WTC11 (cell line): ENCODE results near the gene ZC2HC1B.
"Not testable (repeated sequence)": the region's sequence is repeated elsewhere in the genome, so short reads cannot be mapped to it uniquely, and the experiment has no call there.

ENCODE experiments used
- CREB1 ChIP-seq: sonication (generic); formaldehyde crosslinking; IDR thresholded peaks from 2 replicates; pipeline ENCODE4 v1.8.0; 2023; ENCODE audit warnings: mild to moderate bottlenecking, missing genetic modification reagents
- NFATC4 ChIP-seq: fragments of 250-450 bp; sonication (Bioruptor Pico); IDR thresholded peaks from 2 replicates; pipeline ENCODE4 v1.9.0; 2021; ENCODE audit warnings: mild to moderate bottlenecking
- NFYB ChIP-seq: sonication (generic); formaldehyde crosslinking; conservative IDR thresholded peaks from 2 replicates; pipeline ENCODE4 v1.8.0; 2022; ENCODE audit warnings: low read depth, missing genetic modification reagents
- SP1 ChIP-seq: sonication (generic); formaldehyde crosslinking; conservative IDR thresholded peaks from 2 replicates; pipeline ENCODE4 v1.8.1; 2022; ENCODE audit warnings: missing genetic modification reagents
- TEAD4 ChIP-seq: sonication (generic); formaldehyde crosslinking; IDR thresholded peaks from 2 replicates; pipeline ENCODE4 v1.8.0; 2022; ENCODE audit warnings: mild to moderate bottlenecking, missing genetic modification reagents
- ZNF423 ChIP-seq: fragments of 250-450 bp; sonication (Bioruptor Pico); IDR thresholded peaks from 2 replicates; pipeline ENCODE4 v2.1.2; 2022; ENCODE audit warnings: mild to moderate bottlenecking, moderate library complexity
- TF ChIP-seq, protein P1 (sequence below): fragments of 200-600 bp; IDR thresholded peaks from 2 replicates; pipeline ENCODE4 v1.8.0; 2022; ENCODE audit warnings: antibody characterized with exemption
- TF ChIP-seq, protein P2 (sequence below): sonication (generic); formaldehyde crosslinking; IDR thresholded peaks from 2 replicates; pipeline ENCODE4 v1.8.1; 2023; ENCODE audit warnings: mild to moderate bottlenecking, missing genetic modification reagents, moderate library complexity
- TF ChIP-seq, protein P3 (sequence below): sonication (generic); formaldehyde crosslinking; IDR thresholded peaks from 2 replicates; pipeline ENCODE4 v1.8.0; 2023; ENCODE audit warnings: missing genetic modification reagents
- TF ChIP-seq, protein P4 (sequence below): sonication (generic); formaldehyde crosslinking; IDR thresholded peaks from 2 replicates; pipeline ENCODE4 v1.8.0; 2022; ENCODE audit warnings: mild to moderate bottlenecking, missing genetic modification reagents
- TF ChIP-seq, protein P5 (sequence below): sonication (generic); formaldehyde crosslinking; IDR thresholded peaks from 2 replicates; pipeline ENCODE4 v1.8.1; 2022; ENCODE audit warnings: mild to moderate bottlenecking, missing genetic modification reagents, moderate library complexity, borderline replicate concordance
- TF ChIP-seq, protein P6 (sequence below): sonication (generic); formaldehyde crosslinking; IDR thresholded peaks from 2 replicates; pipeline ENCODE4 v1.8.0; 2022; ENCODE audit warnings: mild to moderate bottlenecking, missing genetic modification reagents
- TF ChIP-seq, protein P7 (sequence below): sonication (generic); formaldehyde crosslinking; IDR thresholded peaks from 2 replicates; pipeline ENCODE4 v1.8.1; 2022; ENCODE audit warnings: missing genetic modification reagents, borderline replicate concordance
- TF ChIP-seq, protein P8 (sequence below): sonication (generic); formaldehyde crosslinking; IDR thresholded peaks from 2 replicates; pipeline ENCODE4 v1.8.1; 2022; ENCODE audit warnings: low read depth, mild to moderate bottlenecking, moderate library complexity, missing genetic modification reagents, borderline replicate concordance

DNA sequence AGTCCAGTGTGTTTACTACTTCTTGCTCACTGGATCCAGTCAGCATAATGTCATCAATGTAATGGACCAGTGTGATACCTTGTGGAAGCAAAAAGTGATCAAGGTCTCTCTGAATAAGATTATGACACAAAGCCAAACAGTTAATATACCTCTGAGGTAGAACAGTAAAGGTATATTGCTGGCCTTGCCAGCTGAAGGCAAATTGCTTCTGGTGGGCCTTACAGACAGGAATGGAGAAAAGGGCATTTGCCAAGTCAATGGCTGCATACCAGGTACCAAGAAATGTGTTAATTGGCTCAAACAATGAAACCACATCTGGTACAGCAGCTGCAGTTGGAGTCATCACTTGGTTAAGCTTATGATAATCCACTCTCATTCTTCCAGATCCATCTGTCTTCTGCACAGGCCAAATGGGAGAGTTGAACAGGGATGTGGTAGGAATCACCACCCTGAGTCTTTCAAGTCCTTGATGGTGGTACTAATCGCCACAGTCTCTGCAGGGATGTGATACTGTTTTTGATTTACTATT lies 7.0 kb downstream of the ZC2HC1B start:
- TF ChIP-seq, protein P1, sequence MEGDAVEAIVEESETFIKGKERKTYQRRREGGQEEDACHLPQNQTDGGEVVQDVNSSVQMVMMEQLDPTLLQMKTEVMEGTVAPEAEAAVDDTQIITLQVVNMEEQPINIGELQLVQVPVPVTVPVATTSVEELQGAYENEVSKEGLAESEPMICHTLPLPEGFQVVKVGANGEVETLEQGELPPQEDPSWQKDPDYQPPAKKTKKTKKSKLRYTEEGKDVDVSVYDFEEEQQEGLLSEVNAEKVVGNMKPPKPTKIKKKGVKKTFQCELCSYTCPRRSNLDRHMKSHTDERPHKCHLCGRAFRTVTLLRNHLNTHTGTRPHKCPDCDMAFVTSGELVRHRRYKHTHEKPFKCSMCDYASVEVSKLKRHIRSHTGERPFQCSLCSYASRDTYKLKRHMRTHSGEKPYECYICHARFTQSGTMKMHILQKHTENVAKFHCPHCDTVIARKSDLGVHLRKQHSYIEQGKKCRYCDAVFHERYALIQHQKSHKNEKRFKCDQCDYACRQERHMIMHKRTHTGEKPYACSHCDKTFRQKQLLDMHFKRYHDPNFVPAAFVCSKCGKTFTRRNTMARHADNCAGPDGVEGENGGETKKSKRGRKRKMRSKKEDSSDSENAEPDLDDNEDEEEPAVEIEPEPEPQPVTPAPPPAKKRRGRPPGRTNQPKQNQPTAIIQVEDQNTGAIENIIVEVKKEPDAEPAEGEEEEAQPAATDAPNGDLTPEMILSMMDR: not testable (repeated sequence)
- not testable (repeated sequence) for TF ChIP-seq ZNF423 (CRISPR knock-in tag); SP1; NFATC4; NFYB (CRISPR knock-in tag); TEAD4 (CRISPR knock-in tag); CREB1 (CRISPR knock-in tag)
- TF ChIP-seq, protein P2, sequence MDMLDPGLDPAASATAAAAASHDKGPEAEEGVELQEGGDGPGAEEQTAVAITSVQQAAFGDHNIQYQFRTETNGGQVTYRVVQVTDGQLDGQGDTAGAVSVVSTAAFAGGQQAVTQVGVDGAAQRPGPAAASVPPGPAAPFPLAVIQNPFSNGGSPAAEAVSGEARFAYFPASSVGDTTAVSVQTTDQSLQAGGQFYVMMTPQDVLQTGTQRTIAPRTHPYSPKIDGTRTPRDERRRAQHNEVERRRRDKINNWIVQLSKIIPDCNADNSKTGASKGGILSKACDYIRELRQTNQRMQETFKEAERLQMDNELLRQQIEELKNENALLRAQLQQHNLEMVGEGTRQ (CRISPR knock-in tag): not testable (repeated sequence)
- TF ChIP-seq, protein P3, sequence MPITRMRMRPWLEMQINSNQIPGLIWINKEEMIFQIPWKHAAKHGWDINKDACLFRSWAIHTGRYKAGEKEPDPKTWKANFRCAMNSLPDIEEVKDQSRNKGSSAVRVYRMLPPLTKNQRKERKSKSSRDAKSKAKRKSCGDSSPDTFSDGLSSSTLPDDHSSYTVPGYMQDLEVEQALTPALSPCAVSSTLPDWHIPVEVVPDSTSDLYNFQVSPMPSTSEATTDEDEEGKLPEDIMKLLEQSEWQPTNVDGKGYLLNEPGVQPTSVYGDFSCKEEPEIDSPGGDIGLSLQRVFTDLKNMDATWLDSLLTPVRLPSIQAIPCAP (CRISPR knock-in tag): not testable (repeated sequence)
- TF ChIP-seq, protein P4, sequence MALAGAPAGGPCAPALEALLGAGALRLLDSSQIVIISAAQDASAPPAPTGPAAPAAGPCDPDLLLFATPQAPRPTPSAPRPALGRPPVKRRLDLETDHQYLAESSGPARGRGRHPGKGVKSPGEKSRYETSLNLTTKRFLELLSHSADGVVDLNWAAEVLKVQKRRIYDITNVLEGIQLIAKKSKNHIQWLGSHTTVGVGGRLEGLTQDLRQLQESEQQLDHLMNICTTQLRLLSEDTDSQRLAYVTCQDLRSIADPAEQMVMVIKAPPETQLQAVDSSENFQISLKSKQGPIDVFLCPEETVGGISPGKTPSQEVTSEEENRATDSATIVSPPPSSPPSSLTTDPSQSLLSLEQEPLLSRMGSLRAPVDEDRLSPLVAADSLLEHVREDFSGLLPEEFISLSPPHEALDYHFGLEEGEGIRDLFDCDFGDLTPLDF (CRISPR knock-in tag): not testable (repeated sequence)
- TF ChIP-seq, protein P5, sequence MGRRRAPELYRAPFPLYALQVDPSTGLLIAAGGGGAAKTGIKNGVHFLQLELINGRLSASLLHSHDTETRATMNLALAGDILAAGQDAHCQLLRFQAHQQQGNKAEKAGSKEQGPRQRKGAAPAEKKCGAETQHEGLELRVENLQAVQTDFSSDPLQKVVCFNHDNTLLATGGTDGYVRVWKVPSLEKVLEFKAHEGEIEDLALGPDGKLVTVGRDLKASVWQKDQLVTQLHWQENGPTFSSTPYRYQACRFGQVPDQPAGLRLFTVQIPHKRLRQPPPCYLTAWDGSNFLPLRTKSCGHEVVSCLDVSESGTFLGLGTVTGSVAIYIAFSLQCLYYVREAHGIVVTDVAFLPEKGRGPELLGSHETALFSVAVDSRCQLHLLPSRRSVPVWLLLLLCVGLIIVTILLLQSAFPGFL (CRISPR knock-in tag): not testable (repeated sequence)
- TF ChIP-seq, protein P6, sequence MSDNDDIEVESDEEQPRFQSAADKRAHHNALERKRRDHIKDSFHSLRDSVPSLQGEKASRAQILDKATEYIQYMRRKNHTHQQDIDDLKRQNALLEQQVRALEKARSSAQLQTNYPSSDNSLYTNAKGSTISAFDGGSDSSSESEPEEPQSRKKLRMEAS (CRISPR knock-in tag): not testable (repeated sequence)
- TF ChIP-seq, protein P7, sequence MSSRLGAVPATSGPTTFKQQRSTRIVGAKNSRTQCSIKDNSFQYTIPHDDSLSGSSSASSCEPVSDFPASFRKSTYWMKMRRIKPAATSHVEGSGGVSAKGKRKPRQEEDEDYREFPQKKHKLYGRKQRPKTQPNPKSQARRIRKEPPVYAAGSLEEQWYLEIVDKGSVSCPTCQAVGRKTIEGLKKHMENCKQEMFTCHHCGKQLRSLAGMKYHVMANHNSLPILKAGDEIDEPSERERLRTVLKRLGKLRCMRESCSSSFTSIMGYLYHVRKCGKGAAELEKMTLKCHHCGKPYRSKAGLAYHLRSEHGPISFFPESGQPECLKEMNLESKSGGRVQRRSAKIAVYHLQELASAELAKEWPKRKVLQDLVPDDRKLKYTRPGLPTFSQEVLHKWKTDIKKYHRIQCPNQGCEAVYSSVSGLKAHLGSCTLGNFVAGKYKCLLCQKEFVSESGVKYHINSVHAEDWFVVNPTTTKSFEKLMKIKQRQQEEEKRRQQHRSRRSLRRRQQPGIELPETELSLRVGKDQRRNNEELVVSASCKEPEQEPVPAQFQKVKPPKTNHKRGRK (CRISPR knock-in tag): not testable (repeated sequence)
- TF ChIP-seq, protein P8, sequence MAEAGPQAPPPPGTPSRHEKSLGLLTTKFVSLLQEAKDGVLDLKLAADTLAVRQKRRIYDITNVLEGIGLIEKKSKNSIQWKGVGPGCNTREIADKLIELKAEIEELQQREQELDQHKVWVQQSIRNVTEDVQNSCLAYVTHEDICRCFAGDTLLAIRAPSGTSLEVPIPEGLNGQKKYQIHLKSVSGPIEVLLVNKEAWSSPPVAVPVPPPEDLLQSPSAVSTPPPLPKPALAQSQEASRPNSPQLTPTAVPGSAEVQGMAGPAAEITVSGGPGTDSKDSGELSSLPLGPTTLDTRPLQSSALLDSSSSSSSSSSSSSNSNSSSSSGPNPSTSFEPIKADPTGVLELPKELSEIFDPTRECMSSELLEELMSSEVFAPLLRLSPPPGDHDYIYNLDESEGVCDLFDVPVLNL (CRISPR knock-in tag): not testable (repeated sequence)
